ENCODE results near the gene ASPSCR1. TPM values are rescaled to one million over a fixed set of nuclear protein-coding genes. Genes with fewer than 3 reads are reported as not detected.

The ASPSCR1 gene
- total RNA-seq, 2 experiments from 2014 or later: 25.3 to 29.9 TPM

DNA sequence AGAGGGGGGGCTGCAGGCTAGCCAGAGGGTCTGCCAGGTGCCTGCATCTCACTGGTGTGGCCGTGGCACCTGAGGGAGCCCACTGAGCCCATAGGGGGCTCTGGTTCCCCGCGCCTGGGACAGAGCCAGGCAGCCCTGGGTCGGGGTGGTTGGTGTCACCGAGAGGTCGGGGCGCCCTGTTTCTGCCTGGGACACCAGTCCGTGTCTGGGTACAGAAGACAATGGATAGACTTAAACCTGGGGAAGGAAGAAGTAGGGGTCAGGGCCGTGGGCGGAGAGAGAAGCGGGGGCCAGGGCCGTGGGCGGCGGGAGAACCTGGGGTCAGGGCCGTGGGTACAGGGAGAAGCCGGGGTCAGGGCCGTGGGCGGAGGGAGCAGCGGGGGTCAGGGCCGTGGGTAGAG, 71.1 kb downstream of the ASPSCR1 start:
- no peaks in the 10 kb centered on the region for H3K27me3 Mint-ChIP-seq
- H3K9me3 Mint-ChIP-seq: no peaks in the 10 kb centered on the region
- H3K4me3 Mint-ChIP-seq: no peak overlapping the region
- DNase-seq: no peak
- H3K36me3 Mint-ChIP-seq (ENCODE audit: low read depth): peaks cover 5% of the 10 kb centered on the region
- ChIA-PET POLR2A (interaction anchor here (4.3 kb wide), 1 partner anchor 10 kb away, joined by 27 read pairs; the partner anchor contains the start of gene DCXR), CTCF (interaction anchor here (1.2 kb wide), 1 partner anchor 11 kb away, joined by 4 read pairs; the partner anchor contains the start of gene DCXR)
- no peak overlapping the region for H3K27ac Mint-ChIP-seq
- H3K4me1 Mint-ChIP-seq: peaks cover 19% of the 10 kb centered on the region

DNA sequence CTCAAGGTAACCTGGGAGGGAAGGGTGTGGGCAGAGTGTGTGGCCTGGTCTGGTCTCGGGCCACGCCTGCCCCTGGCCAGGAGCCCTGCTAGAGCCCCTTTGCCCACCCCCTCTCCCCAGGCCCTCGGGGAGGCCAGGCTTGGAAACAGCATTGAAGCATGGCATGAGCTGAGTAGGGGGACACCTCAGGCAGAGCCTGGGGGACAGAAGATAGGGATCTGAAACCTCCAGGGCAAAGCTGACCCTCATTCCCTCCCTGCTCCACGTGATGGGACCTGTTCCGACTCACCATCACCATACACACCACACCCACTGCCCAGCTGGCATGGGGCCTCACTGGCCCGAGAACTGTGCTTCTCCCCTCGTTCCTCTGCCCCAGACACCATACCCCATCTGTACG, 71.7 kb downstream of the ASPSCR1 start:
- CTCF ChIA-PET: interaction anchor here (1.2 kb wide), 1 partner anchor 11 kb away, joined by 4 read pairs; the partner anchor contains the start of gene DCXR
- DNase-seq: no peak
- peaks cover 5% of the 10 kb centered on the region for H3K36me3 Mint-ChIP-seq (ENCODE audit: low read depth)
- H3K9me3 Mint-ChIP-seq: no peaks in the 10 kb centered on the region
- POLR2A ChIA-PET: interaction anchor here (4.3 kb wide), 1 partner anchor 11 kb away, joined by 27 read pairs; the partner anchor contains the start of gene DCXR
- H3K27ac Mint-ChIP-seq: no peak overlapping the region
- H3K27me3 Mint-ChIP-seq: no peaks in the 10 kb centered on the region
- peak overlapping the region; percentile 30 for H3K4me3 Mint-ChIP-seq
- peaks cover 21% of the 10 kb centered on the region for H3K4me1 Mint-ChIP-seq

- no peaks in the 10 kb centered on the region for H3K9me3 Mint-ChIP-seq
- DNase-seq: no peak
- H3K27ac Mint-ChIP-seq: no peak overlapping the region
- ChIA-PET CTCF (interaction anchor here (1.2 kb wide), 1 partner anchor 12 kb away, joined by 4 read pairs; the partner anchor contains the start of gene DCXR), POLR2A (interaction anchor here (1.4 to 4.3 kb wide), 3 partner anchors 9 to 19 kb away, joined by 3 to 27 read pairs (median 8); partner anchors contain the start of gene DCXR)
- H3K4me3 Mint-ChIP-seq: no peak overlapping the region
- H3K36me3 Mint-ChIP-seq (ENCODE audit: low read depth): peaks cover 5% of the 10 kb centered on the region
- peaks cover 21% of the 10 kb centered on the region for H3K4me1 Mint-ChIP-seq
- H3K27me3 Mint-ChIP-seq: no peaks in the 10 kb centered on the region
Observed at GRCh38 chr17:82049521-82049971, 72.1 kb downstream of the ASPSCR1 start.

DNA sequence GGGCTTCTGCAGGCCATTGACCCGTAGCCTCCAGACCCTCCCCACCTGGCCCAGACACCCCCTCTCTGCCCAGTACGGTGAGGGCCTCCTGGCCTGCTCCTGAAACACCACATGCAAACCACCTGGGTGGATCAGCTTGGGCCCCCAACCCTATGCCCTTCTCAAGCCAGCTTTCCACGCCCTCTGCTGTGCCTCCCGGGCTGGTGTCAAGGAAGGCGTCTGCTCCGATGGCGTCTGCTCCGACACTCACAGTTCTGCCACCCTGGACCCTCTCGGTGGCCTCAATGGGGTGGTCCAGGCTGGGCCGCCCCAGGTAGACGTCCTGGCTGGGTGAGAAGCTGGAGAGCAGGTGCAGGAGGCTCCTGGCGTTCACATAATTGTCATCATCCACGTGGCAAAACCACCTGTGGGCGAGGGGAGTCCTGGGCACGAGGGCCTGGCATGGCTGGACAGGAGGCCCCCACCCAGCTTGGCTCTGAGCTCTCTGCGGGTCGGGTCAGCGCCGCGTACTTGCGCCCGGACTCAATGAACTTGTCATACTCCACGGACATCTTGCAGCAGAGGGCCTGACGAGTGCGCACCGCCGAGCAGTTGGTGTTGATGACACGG, 72.8 kb downstream of the ASPSCR1 start:
- ChIA-PET POLR2A (interaction anchor here (0.6 to 4.3 kb wide), 6 partner anchors 8 to 73 kb away, joined by 3 to 27 read pairs (median 6); partner anchors contain the start of genes DCXR and DUS1L), CTCF (interaction anchor here (1.7 kb wide), 1 partner anchor 13 kb away, joined by 5 read pairs; the partner anchor contains the start of gene DCXR)
- DNase-seq: no peak
- H3K27me3 Mint-ChIP-seq: no peaks in the 10 kb centered on the region
- H3K4me1 Mint-ChIP-seq: peaks cover 25% of the 10 kb centered on the region
- H3K36me3 Mint-ChIP-seq (ENCODE audit: low read depth): peaks cover 11% of the 10 kb centered on the region
- H3K27ac Mint-ChIP-seq: peak overlapping the region; percentile 78
- no peaks in the 10 kb centered on the region for H3K9me3 Mint-ChIP-seq
- H3K4me3 Mint-ChIP-seq: peak overlapping the region; percentile 84

- DNase-seq: no peak
- POLR2A ChIA-PET: interaction anchor here (0.6 to 4.3 kb wide), 7 partner anchors 8 to 74 kb away, joined by 3 to 27 read pairs (median 4); partner anchors contain the start of genes DCXR and DUS1L
- CTCF ChIA-PET: interaction anchor here (1.7 kb wide), 1 partner anchor 13 kb away, joined by 5 read pairs; the partner anchor contains the start of gene DCXR
- peaks cover 12% of the 10 kb centered on the region for H3K36me3 Mint-ChIP-seq (ENCODE audit: low read depth)
- peak overlapping the region; percentile 84 for H3K4me3 Mint-ChIP-seq
- peaks cover 25% of the 10 kb centered on the region for H3K4me1 Mint-ChIP-seq
- H3K9me3 Mint-ChIP-seq: no peaks in the 10 kb centered on the region
- peak overlapping the region; percentile 78 for H3K27ac Mint-ChIP-seq
- no peaks in the 10 kb centered on the region for H3K27me3 Mint-ChIP-seq
Observed at GRCh38 chr17:82050761-82051641, 73.6 kb downstream of the ASPSCR1 start.

GRCh38 chr17:82051776-82052637, 74.6 kb downstream of the ASPSCR1 start, which contains the start of the genes GPS1 and RFNG:
Gene GPS1, plus strand, starts transcription at chr17:82051898. Its CDS starts 34 bp downstream, at chr17:82051932.
Gene RFNG, minus strand, starts transcription at chr17:82051811. Its CDS starts 45 bp downstream, at chr17:82051766.
- Mint-ChIP-seq H3K36me3 (ENCODE audit: low read depth) (peaks cover 12% of the 10 kb centered on the region), H3K9me3 (no peaks in the 10 kb centered on the region)
- CTCF ChIA-PET: interaction anchor here (2.0 kb wide), 1 partner anchor 14 kb away, joined by 9 read pairs; the partner anchor contains the start of gene DCXR

DNA sequence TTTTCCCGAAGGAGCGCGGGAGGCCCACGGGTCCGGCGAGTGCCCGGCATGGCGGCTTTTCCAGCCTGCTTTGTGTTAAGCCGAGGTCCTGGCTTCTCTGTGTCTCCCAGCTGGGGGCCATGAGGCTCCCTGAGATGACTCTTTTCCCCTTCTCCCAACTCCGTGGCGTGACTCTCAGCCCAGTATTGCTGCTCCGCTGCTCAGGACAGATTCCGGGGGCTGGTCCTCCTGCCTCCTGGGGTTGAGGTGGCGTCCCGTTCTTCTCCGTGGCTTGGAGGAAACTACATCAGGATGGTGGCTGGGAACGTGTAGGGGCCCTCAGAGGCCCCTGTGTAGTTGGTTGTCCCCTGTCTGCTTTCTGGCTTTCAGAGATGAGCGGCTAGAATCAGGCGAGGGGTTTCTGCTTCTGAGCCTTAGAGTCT, 75.2 kb downstream of the ASPSCR1 start:
- Mint-ChIP-seq H3K36me3 (ENCODE audit: low read depth) (peaks cover 8% of the 10 kb centered on the region), H3K27me3 (no peaks in the 10 kb centered on the region), H3K27ac (peak overlapping the region; percentile 49), H3K9me3 (no peaks in the 10 kb centered on the region), H3K4me1 (peaks cover 25% of the 10 kb centered on the region), H3K4me3 (peak overlapping the region; percentile 72)
- CTCF ChIA-PET: interaction anchor here (2.0 kb wide), 1 partner anchor 15 kb away, joined by 9 read pairs; the partner anchor contains the start of gene DCXR
- POLR2A ChIA-PET: interaction anchor here (1.0 to 4.3 kb wide), 3 partner anchors 12 to 22 kb away, joined by 3 to 27 read pairs (median 4); partner anchors contain the start of gene DCXR
- DNase-seq: no peak

More at GRCh38 chr17:82051776-82052637, 74.6 kb downstream of the ASPSCR1 start, which contains the start of the genes GPS1 and RFNG:
- Mint-ChIP-seq H3K27me3 (no peaks in the 10 kb centered on the region), H3K4me1 (peaks cover 25% of the 10 kb centered on the region), H3K4me3 (peak within 1 kb of the TSS; percentile 84), H3K27ac (peak within 1 kb of the TSS; percentile 78)
- POLR2A ChIA-PET: interaction anchor here (0.6 to 4.3 kb wide), 6 partner anchors 12 to 50 kb away, joined by 3 to 27 read pairs (median 4); partner anchors contain the start of genes DCXR and DUS1L
- DNase-seq: peak; percentile 85

DNA sequence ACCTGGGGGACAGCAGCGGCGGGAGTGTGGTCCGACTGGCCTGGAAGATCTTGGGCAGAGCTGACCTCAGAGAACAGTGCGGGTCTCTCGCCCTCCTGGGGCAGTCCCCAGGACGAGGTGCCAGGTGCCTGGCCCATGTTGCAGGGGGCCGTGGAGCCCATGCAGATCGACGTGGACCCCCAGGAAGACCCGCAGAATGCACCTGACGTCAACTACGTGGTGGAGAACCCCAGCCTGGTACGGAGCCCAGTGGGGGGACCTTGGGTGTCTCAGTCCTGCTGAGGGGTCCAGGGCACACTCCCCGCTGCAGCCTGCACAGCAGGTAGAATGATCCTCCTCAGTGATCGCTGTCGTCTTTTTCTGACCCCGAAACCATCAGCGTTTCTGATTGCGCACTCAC, 75.7 kb downstream of the ASPSCR1 start:
- DNase-seq: no peak
- H3K27me3 Mint-ChIP-seq: no peaks in the 10 kb centered on the region
- CTCF ChIA-PET: interaction anchor here (2.0 kb wide), 1 partner anchor 15 kb away, joined by 9 read pairs; the partner anchor contains the start of gene DCXR
- POLR2A ChIA-PET: interaction anchor here (1.0 to 2.0 kb wide), 2 partner anchors 16 to 23 kb away, joined by 3 to 8 read pairs; partner anchors contain the start of gene DCXR
- H3K4me3 Mint-ChIP-seq: peak overlapping the region; percentile 72
- peaks cover 11% of the 10 kb centered on the region for H3K36me3 Mint-ChIP-seq (ENCODE audit: low read depth)
- H3K4me1 Mint-ChIP-seq: peaks cover 25% of the 10 kb centered on the region
- no peak overlapping the region for H3K27ac Mint-ChIP-seq
- no peaks in the 10 kb centered on the region for H3K9me3 Mint-ChIP-seq

GRCh38 chr17:82053556-82054263, 76.3 kb downstream of the ASPSCR1 start:
- POLR2A ChIA-PET: interaction anchor here (0.7 to 2.0 kb wide), 4 partner anchors 10 to 23 kb away, joined by 3 to 8 read pairs (median 3); partner anchors contain the start of gene DCXR
- H3K9me3 Mint-ChIP-seq: no peaks in the 10 kb centered on the region
- DNase-seq: no peak
- H3K36me3 Mint-ChIP-seq (ENCODE audit: low read depth): peaks cover 11% of the 10 kb centered on the region
- peaks cover 25% of the 10 kb centered on the region for H3K4me1 Mint-ChIP-seq
- H3K27me3 Mint-ChIP-seq: no peaks in the 10 kb centered on the region
- peak overlapping the region; percentile 72 for H3K4me3 Mint-ChIP-seq
- CTCF ChIA-PET: interaction anchor here (2.0 kb wide), 1 partner anchor 16 kb away, joined by 9 read pairs; the partner anchor contains the start of gene DCXR
- no peak overlapping the region for H3K27ac Mint-ChIP-seq

DNA sequence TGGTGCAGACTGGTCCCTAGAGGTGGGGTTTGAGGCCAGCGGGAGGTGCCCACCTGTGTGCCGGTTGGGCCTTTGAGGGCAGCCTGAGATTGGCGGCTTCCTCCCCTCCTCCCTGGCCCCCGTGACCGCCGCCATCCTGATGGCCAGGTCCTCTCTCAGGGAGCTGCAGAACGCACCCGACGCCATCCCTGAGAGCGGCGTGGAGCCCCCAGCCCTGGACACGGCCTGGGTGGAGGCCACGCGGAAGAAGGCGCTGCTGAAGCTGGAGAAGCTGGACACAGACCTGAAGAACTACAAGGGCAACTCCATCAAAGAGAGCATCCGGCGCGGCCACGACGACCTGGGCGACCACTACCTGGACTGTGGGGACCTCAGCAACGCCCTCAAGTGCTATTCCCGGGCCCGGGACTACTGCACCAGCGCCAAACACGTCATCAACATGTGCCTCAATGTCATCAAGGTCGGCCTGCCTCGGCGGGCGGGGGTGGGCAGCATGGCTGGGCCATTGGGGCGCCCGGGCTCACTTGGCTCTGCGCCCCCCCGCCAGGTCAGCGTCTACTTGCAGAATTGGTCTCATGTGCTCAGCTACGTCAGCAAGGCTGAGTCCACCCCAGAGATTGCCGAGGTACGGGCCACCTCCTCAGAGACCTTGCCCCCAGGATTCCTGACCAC, 77.1 kb downstream of the ASPSCR1 start:
- ChIA-PET POLR2A (interaction anchor here (0.7 to 2.0 kb wide), 4 partner anchors 9 to 17 kb away, joined by 3 to 10 read pairs (median 6); partner anchors contain the start of genes DCXR and DUS1L), CTCF (no interaction called here)
- peaks cover 25% of the 10 kb centered on the region for H3K4me1 Mint-ChIP-seq
- H3K27me3 Mint-ChIP-seq: no peaks in the 10 kb centered on the region
- H3K27ac Mint-ChIP-seq: no peak overlapping the region
- no peak overlapping the region for H3K4me3 Mint-ChIP-seq
- peaks cover 11% of the 10 kb centered on the region for H3K36me3 Mint-ChIP-seq (ENCODE audit: low read depth)
- H3K9me3 Mint-ChIP-seq: no peaks in the 10 kb centered on the region
- DNase-seq: no peak
